ENCODE results near the gene LIMS2.

DNA sequence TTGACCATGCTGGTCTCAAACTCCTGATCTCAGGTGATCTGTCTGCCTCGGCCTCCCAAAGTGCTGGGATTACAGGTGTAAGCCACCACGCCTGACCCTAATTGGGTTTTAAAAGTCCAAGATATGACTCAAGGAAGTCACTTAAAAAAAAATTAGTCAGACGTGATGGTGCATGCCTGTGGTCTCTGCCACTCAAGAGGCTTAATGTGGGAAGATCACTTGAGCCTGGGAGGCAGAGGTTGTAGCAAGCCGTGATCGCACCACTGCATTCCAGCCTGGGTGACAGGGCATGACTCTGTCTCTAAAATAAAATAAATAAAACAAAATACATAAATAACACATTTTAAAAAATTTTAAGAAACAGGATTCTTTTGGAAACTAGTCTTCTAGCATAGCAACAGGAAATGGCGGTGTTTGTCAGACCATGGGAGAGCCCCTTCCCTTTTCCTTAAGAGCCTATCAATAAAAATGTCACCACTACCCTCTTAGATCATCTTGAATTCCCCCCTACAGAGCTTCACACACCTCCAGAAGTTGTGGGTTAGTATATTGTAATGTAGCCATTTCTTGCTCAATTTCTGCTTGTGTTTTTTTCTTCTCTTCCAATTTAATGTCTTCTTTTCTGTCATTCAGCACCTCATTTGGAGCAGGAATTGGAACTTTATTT lies 46.1 kb upstream of the LIMS2 start:
- TF ChIP-seq, protein P1, sequence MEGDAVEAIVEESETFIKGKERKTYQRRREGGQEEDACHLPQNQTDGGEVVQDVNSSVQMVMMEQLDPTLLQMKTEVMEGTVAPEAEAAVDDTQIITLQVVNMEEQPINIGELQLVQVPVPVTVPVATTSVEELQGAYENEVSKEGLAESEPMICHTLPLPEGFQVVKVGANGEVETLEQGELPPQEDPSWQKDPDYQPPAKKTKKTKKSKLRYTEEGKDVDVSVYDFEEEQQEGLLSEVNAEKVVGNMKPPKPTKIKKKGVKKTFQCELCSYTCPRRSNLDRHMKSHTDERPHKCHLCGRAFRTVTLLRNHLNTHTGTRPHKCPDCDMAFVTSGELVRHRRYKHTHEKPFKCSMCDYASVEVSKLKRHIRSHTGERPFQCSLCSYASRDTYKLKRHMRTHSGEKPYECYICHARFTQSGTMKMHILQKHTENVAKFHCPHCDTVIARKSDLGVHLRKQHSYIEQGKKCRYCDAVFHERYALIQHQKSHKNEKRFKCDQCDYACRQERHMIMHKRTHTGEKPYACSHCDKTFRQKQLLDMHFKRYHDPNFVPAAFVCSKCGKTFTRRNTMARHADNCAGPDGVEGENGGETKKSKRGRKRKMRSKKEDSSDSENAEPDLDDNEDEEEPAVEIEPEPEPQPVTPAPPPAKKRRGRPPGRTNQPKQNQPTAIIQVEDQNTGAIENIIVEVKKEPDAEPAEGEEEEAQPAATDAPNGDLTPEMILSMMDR (IDR thresholded peaks at IDR 0.05 in 8 of 11, conservative IDR thresholded peaks at IDR 0.05 in 3 of 11) = no peak
- TF ChIP-seq POLR2A (IDR thresholded peaks at IDR 0.05) (no peak), POLR2AphosphoS5 (IDR thresholded peaks at IDR 0.05) (no peak)

All from spleen (tissue), 7 donors.